A549 (cell line): ENCODE results near the gene ANK2. TPM values are rescaled to one million over a fixed set of nuclear protein-coding genes. Genes with fewer than 3 reads are reported as not detected.

ENCODE experiments used
- ATAC-seq, 2 experiments: fragments of 200-7000 bp in 1 of 2; fragments of >200 bp in 1 of 2; cut with Nextera tagmentation in 1 of 2; cut with Tn5 transposase in 1 of 2; 3 replicates each; pipeline versions ENCODE4 v1.8.0 to v1.9.1; 2018 to 2020; ENCODE audit warnings: mild to moderate bottlenecking in 1 of 2, moderate library complexity in 1 of 2
- CTCF ChIA-PET: fragments of 300-600 bp; sonication (Branson Sonifier 250); formaldehyde crosslinking; extraction: SDS; loops from one replicate; lab custom pipeline; 2021; ENCODE audit warnings: antibody characterized with exemption, inconsistent platforms; lab: Yijun Ruan, JAX
- POLR2A ChIA-PET: fragments of 350-600 bp; formaldehyde crosslinking; extraction: SDS; loops from one replicate; lab custom pipeline; 2021; ENCODE audit warnings: antibody characterized with exemption, inconsistent platforms; lab: Yijun Ruan, JAX
- DNase-seq, 2 experiments: peaks; one replicate each; pipeline versions ENCODE4 v3.0.0 to v3.0.0-alpha.2; 2011 to 2016; ENCODE audit warnings: low read depth in 1 of 2, low spot score in 1 of 2
- FAIRE-seq: peaks from 2 replicates; lab custom pipeline; 2011; peaks lifted over from hg19 to GRCh38; lab: Jason Lieb, UNC
- H3K27ac ChIP-seq, 2 experiments: fragments of >200 bp; sonication (Bioruptor Twin); formaldehyde crosslinking; 3 replicates each; pipeline ENCODE4 v1.5.1; 2016 to 2017
- H3K4me1 ChIP-seq: fragments of >200 bp; sonication (Bioruptor Twin); formaldehyde crosslinking; 3 replicates; pipeline ENCODE4 v1.6.1; 2016
- H3K4me2 ChIP-seq: fragments of >200 bp; sonication (Bioruptor Twin); formaldehyde crosslinking; 3 replicates; pipeline ENCODE4 v1.6.1; 2016
- H3K4me3 ChIP-seq: fragments of >200 bp; sonication (Bioruptor Twin); formaldehyde crosslinking; 3 replicates; pipeline ENCODE4 v1.5.1; 2016
- H3K9me3 ChIP-seq: fragments of >200 bp; sonication (Bioruptor Twin); formaldehyde crosslinking; 3 replicates; pipeline ENCODE4 v1.6.1; 2016
- ATOH8 ChIP-seq: fragments of 250-450 bp; sonication (Bioruptor Pico); IDR thresholded peaks from 2 replicates; pipeline ENCODE4 v1.5.0; 2020; ENCODE audit warnings: low read depth, mild to moderate bottlenecking, moderate library complexity
- BHLHE40 ChIP-seq: IDR thresholded peaks from 2 replicates; pipeline ENCODE4 v1.6.1; 2012; ENCODE audit warnings: low read depth, low read length, inconsistent platforms
- CBX2 ChIP-seq: fragments of 200-600 bp; sonication (generic); IDR thresholded peaks from 2 replicates; pipeline ENCODE4 v1.6.1; 2016; ENCODE audit warnings: low read depth, mild to moderate bottlenecking, borderline replicate concordance
- CBX8 ChIP-seq: fragments of 200-600 bp; sonication (generic); IDR thresholded peaks from 2 replicates; pipeline ENCODE4 v1.6.1; 2016
- CEBPB ChIP-seq, 2 experiments: fragments of >200 bp in 1 of 2; sonication (Bioruptor Twin) in 1 of 2; formaldehyde crosslinking in 1 of 2; IDR thresholded peaks; 2 replicates each; pipeline ENCODE4 v1.6.1; 2012 to 2016
- CHD2 ChIP-seq: fragments of 150-350 bp; IDR thresholded peaks from 2 replicates; pipeline ENCODE4 v1.6.1; 2014; ENCODE audit warnings: low read length; ENCODE audit not compliant: partially characterized antibody
- CTCF ChIP-seq: fragments of >200 bp; sonication (Bioruptor Twin); formaldehyde crosslinking; IDR thresholded peaks from 3 replicates; pipeline ENCODE4 v1.5.1; 2016
- EHMT2 ChIP-seq: fragments of 200-600 bp; sonication (generic); IDR thresholded peaks from 2 replicates; pipeline ENCODE4 v1.6.1; 2016; ENCODE audit warnings: antibody characterized with exemption, low read depth, mild to moderate bottlenecking, moderate library complexity
- FOXS1 ChIP-seq: fragments of 250-450 bp; sonication (Bioruptor Pico); IDR thresholded peaks from 2 replicates; pipeline ENCODE4 v1.5.0; 2020; ENCODE audit warnings: mild to moderate bottlenecking, moderate library complexity
- HDAC2 ChIP-seq: fragments of 200-600 bp; sonication (generic); IDR thresholded peaks from 2 replicates; pipeline ENCODE4 v1.6.1; 2016
- HES2 ChIP-seq: fragments of >200 bp; sonication (Bioruptor Twin); formaldehyde crosslinking; IDR thresholded peaks from 2 replicates; pipeline ENCODE4 v1.6.1; 2016
- HEYL ChIP-seq: fragments of 250-450 bp; sonication (Bioruptor Pico); IDR thresholded peaks from 2 replicates; pipeline ENCODE4 v1.8.0; 2021; ENCODE audit warnings: mild to moderate bottlenecking, moderate library complexity
- HOXB5 ChIP-seq: fragments of 250-450 bp; sonication (Bioruptor Pico); IDR thresholded peaks from 2 replicates; pipeline ENCODE4 v1.5.0; 2020; ENCODE audit warnings: mild to moderate bottlenecking, moderate library complexity
- JUNB ChIP-seq: fragments of >200 bp; sonication (Bioruptor Twin); formaldehyde crosslinking; IDR thresholded peaks from 2 replicates; pipeline ENCODE4 v1.6.1; 2016
- KDM1A ChIP-seq: fragments of 200-600 bp; sonication (generic); IDR thresholded peaks from 2 replicates; pipeline ENCODE4 v1.6.1; 2016; ENCODE audit warnings: low read depth, mild to moderate bottlenecking
- MAFK ChIP-seq: fragments of 450-650 bp; IDR thresholded peaks from 2 replicates; pipeline ENCODE4 v1.6.1; 2014; ENCODE audit not compliant: partially characterized antibody
- NFE2L2 ChIP-seq: fragments of 150-350 bp; conservative IDR thresholded peaks from 2 replicates; pipeline ENCODE4 v1.6.1; 2014; ENCODE audit warnings: low read length
- NPAS2 ChIP-seq: fragments of 250-450 bp; sonication (Bioruptor Pico); IDR thresholded peaks from 2 replicates; pipeline ENCODE4 v1.8.0; 2022; ENCODE audit warnings: mild to moderate bottlenecking, moderate library complexity, borderline replicate concordance
- NR3C1 ChIP-seq: fragments of >200 bp; sonication (Bioruptor Twin); formaldehyde crosslinking; IDR thresholded peaks from 3 replicates; pipeline ENCODE4 v1.6.1; 2017
- PHF8 ChIP-seq: fragments of 200-600 bp; sonication (generic); IDR thresholded peaks from 2 replicates; pipeline ENCODE4 v1.6.1; 2016; ENCODE audit warnings: low read depth, mild to moderate bottlenecking, antibody characterized with exemption, moderate library complexity, borderline replicate concordance
- RAD21 ChIP-seq, 2 experiments: fragments of >200 bp in 1 of 2; sonication (Bioruptor Twin) in 1 of 2; formaldehyde crosslinking in 1 of 2; IDR thresholded peaks in 1 of 2; conservative IDR thresholded peaks in 1 of 2; 2 replicates in 1 of 2; 3 replicates in 1 of 2; pipeline ENCODE4 v1.6.1; 2012 to 2018; ENCODE audit warnings: inconsistent platforms in 1 of 2
- RARB ChIP-seq: fragments of 250-450 bp; sonication (Bioruptor Pico); IDR thresholded peaks from 2 replicates; pipeline ENCODE4 v1.8.0; 2021; ENCODE audit warnings: mild to moderate bottlenecking, moderate library complexity
- RCOR1 ChIP-seq: fragments of 150-350 bp; IDR thresholded peaks from 2 replicates; pipeline ENCODE4 v1.6.1; 2014; ENCODE audit warnings: antibody characterized with exemption, low read length, low read depth
- REST ChIP-seq: fragments of 200-600 bp; sonication (generic); IDR thresholded peaks from 2 replicates; pipeline ENCODE4 v1.6.1; 2016; ENCODE audit warnings: antibody characterized with exemption, mild to moderate bottlenecking, moderate library complexity
- SMC3 ChIP-seq: fragments of >200 bp; sonication (Bioruptor Twin); formaldehyde crosslinking; IDR thresholded peaks from 3 replicates; pipeline ENCODE4 v1.6.1; 2018; ENCODE audit warnings: inconsistent platforms
- TP53 ChIP-seq: fragments of 250-450 bp; sonication (Bioruptor Pico); IDR thresholded peaks from 2 replicates; pipeline ENCODE4 v1.5.0; 2021; ENCODE audit warnings: mild to moderate bottlenecking, moderate library complexity
- ZC3H11A ChIP-seq: fragments of 450-650 bp; IDR thresholded peaks from 2 replicates; pipeline ENCODE4 v1.6.1; 2014; ENCODE audit warnings: antibody characterized with exemption, mild to moderate bottlenecking
- ZFP36 ChIP-seq: fragments of 450-650 bp; IDR thresholded peaks from 2 replicates; pipeline ENCODE4 v1.6.1; 2014; ENCODE audit warnings: borderline replicate concordance; ENCODE audit not compliant: partially characterized antibody
- ZNF302 ChIP-seq: fragments of 250-450 bp; sonication (Bioruptor Pico); IDR thresholded peaks from 2 replicates; pipeline ENCODE4 v1.9.0; 2021; ENCODE audit warnings: inconsistent platforms, mild to moderate bottlenecking, moderate library complexity
- WGBS: methylation state at CpG from one replicate; pipeline ENCODE4 v1.1.6; 2017; ENCODE audit errors: missing lambda C conversion rate; 5-methylcytosine and 5-hydroxymethylcytosine counted together
- polyA plus RNA-seq, 4 experiments: library from polyadenylated mRNA; depleted of rRNA in 3 of 4; stranded (reverse); fragments of >200 nt; fragmentation: RNase III in 1 of 4; extraction: RNeasy Plus Mini Kit Qiagen cat#74134 plus additional on column Dnase treatment in 1 of 4; gene quantifications; 2 replicates in 3 of 4; 3 replicates in 1 of 4; pipeline ENCODE4 v1.2.3, GENCODE V29; 2011 to 2017

Gene ANK2
- polyA plus RNA-seq, 2 of the 4 experiments (the other 2 are of a cell fraction): 1.4 to 3.1 TPM

- ATAC-seq: no peak
- Histone ChIP-seq H3K4me2 (no peak overlapping the region), H3K4me1 (no peaks in the 10 kb centered on the region), H3K4me3 (no peak overlapping the region), H3K9me3 (no peaks in the 10 kb centered on the region), H3K27ac (no peak overlapping the region)
- ChIA-PET POLR2A (no interaction called here), CTCF (interaction anchor here (1.3 kb wide), 1 partner anchor 10 kb away, joined by 3 read pairs; no protein-coding TSS in a partner anchor)
- FAIRE-seq: no peak
- TF ChIP-seq NFE2L2 (no peak), REST (no peak), NR3C1 (no peak), ZC3H11A (no peak), ZFP36 (no peak), CEBPB (IDR thresholded peaks at IDR 0.05) (no peak), RARB (CRISPR knock-in tag) (no peak), BHLHE40 (no peak), NPAS2 (no peak), CBX8 (no peak), CBX2 (no peak), KDM1A (no peak), RCOR1 (no peak), ZNF302 (CRISPR knock-in tag) (no peak), ATOH8 (CRISPR knock-in tag) (no peak), FOXS1 (no peak), HOXB5 (CRISPR knock-in tag) (no peak), EHMT2 (no peak)
- WGBS: 28% methylated on average over 1 of the region's 1 CpG
- DNase-seq: no peak
These were observed 54.1 kb downstream of the ANK2 start for GRCh38 chr4:113103556-113103955.

- Histone ChIP-seq H3K9me3 (no peaks in the 10 kb centered on the region), H3K27ac (no peak overlapping the region), H3K4me2 (no peak overlapping the region), H3K4me1 (no peaks in the 10 kb centered on the region), H3K4me3 (no peak overlapping the region)
- TF ChIP-seq RARB (CRISPR knock-in tag): no peak
- TF ChIP-seq CBX8: no peak
- TF ChIP-seq RAD21 (conservative IDR thresholded peaks at IDR 0.05 in 1 of 2, IDR thresholded peaks at IDR 0.05 in 1 of 2): peak; percentile 52 to 55; a peak in 4 of 5 replicates
- no peak for TF ChIP-seq ZNF302 (CRISPR knock-in tag)
- no peak for TF ChIP-seq FOXS1
- TF ChIP-seq JUNB: no peak
- no peak for TF ChIP-seq TP53 (CRISPR knock-in tag)
- TF ChIP-seq CHD2: no peak
- TF ChIP-seq CTCF: peak; percentile 48
- TF ChIP-seq HES2: no peak
- TF ChIP-seq PHF8: no peak
- peak; percentile 49 for TF ChIP-seq SMC3
- TF ChIP-seq MAFK: no peak
- no peak for TF ChIP-seq HEYL
- TF ChIP-seq HDAC2: no peak
- DNase-seq (peak; percentile 2 to 33), FAIRE-seq (no peak), ATAC-seq (0 out of 6 replicates have a peak, but pooled peaks of 1 of the 2 experiments have one; percentile 38)
- CTCF ChIA-PET: interaction anchor here (0.7 to 3.0 kb wide), 10 partner anchors 15 to 1304 kb away, joined by 3 to 7 read pairs (median 3); partner anchors contain the start of gene ANK2
- POLR2A ChIA-PET: no interaction called here
These were observed 56.7 kb downstream of the ANK2 start for GRCh38 chr4:113106108-113106507.
